ENCODE data around the gene NT5DC2.
A peak's percentile ranks its signal among the peaks of the same experiment; 100 is the strongest.

Gene NT5DC2

GRCh38 chr3:52487050-52487787 is 46.4 kb downstream of the NT5DC2 start:
- TF ChIP-seq CTCF (conservative IDR thresholded peaks at IDR 0.05), result no peak
- no peak overlapping the region for H3K27ac ChIP-seq

GRCh38 chr3:52484680-52485461 is 48.8 kb downstream of the NT5DC2 start:
- no peak overlapping the region for H3K27ac ChIP-seq
- TF ChIP-seq CTCF (conservative IDR thresholded peaks at IDR 0.05), result no peak

- TF ChIP-seq CTCF (conservative IDR thresholded peaks at IDR 0.05), result no peak
- no peak overlapping the region for H3K27ac ChIP-seq
Measured at GRCh38 chr3:52483577-52484381, 49.9 kb downstream of the NT5DC2 start.

- TF ChIP-seq CTCF (conservative IDR thresholded peaks at IDR 0.05), result no peak
- no peak overlapping the region for H3K27ac ChIP-seq
Measured at GRCh38 chr3:52483081-52483480, 50.6 kb downstream of the NT5DC2 start.

GRCh38 chr3:52481819-52482521 is 51.7 kb downstream of the NT5DC2 start:
- TF ChIP-seq CTCF (conservative IDR thresholded peaks at IDR 0.05), result peak; percentile 45; the same call in 1 of the 2 replicates
- no peak overlapping the region for H3K27ac ChIP-seq

GRCh38 chr3:52480768-52481715 is 52.6 kb downstream of the NT5DC2 start:
- no peak for TF ChIP-seq CTCF (conservative IDR thresholded peaks at IDR 0.05)
- no peak overlapping the region for H3K27ac ChIP-seq

Measured in VCaP (cell line).